ENCODE results near the gene OR2A12.

DNA sequence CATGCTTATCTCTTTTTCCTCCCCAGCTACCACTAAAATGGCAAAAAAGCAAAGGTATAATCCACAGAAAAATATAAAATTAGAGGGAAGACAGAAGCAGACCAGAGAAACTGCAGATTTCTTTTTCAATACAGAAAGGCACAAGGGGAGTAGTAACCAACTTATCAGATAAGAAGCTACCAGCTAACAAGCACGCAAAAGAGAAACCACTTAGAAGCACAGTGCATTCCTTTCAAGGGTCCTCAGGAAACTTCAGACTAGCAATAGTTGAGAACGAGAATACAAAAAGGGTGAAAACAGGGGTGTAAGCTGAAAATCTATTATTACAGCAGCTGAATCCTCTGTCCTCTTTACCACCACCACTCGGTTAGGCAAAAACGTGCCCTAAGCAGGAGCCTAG, 47.2 kb upstream of the OR2A12 start:
- no peak for TF ChIP-seq POLR2AphosphoS5 (IDR thresholded peaks at IDR 0.05; ENCODE audit: borderline replicate concordance, low read depth, low read length)
- no peak for TF ChIP-seq EZH2 (IDR thresholded peaks at IDR 0.05)
